ENCODE data around the gene RPL29. TPM values are rescaled to one million over a fixed set of nuclear protein-coding genes. Genes with fewer than 3 reads are reported as not detected.
"Not testable (repeated sequence)": the region's sequence is repeated elsewhere in the genome, so short reads cannot be mapped to it uniquely, and the experiment has no call there.

The RPL29 gene
- 588 TPM for total RNA-seq (ENCODE audit: unreplicated experiment)
- long read RNA-seq, transcript RPL29-206 (3 exons, 880 nt), result minor isoform, 9 of 519 reads
- long read RNA-seq, transcript RPL29-209 (4 exons, 713 nt), result minor isoform, 6 of 519 reads
- long read RNA-seq, transcript RPL29-201 (4 exons, 723 nt), result major isoform, 443 of 519 reads
- long read RNA-seq, partial matches to known transcripts, result 47 of 519 reads
- long read RNA-seq, other reads (novel, unspliced or antisense), result 9 of 519 reads

GRCh38 chr3:51995346-51996163 lies at the start of gene RPL29:
Gene RPL29 (minus strand): TSS chr3:51995895. CDS start chr3:51995461, 434 bp downstream.
- H3K27me3 Mint-ChIP-seq (ENCODE audit: unreplicated experiment), result peaks cover 5% of the 10 kb centered on the region
- peaks cover 5% of the 10 kb centered on the region for H3K9me3 Mint-ChIP-seq (ENCODE audit: unreplicated experiment)
- H3K36me3 Mint-ChIP-seq (ENCODE audit: unreplicated experiment), result peaks cover 7% of the 10 kb centered on the region
- TF ChIP-seq CTCF (IDR thresholded peaks at IDR 0.05; ENCODE audit: partially characterized antibody, unreplicated experiment), result no peak
- DNase-seq, result peak; percentile 86
- peak within 1 kb of the TSS; percentile 98 for H3K4me3 Mint-ChIP-seq (ENCODE audit: unreplicated experiment)
- H3K27ac Mint-ChIP-seq (ENCODE audit: unreplicated experiment), result peak within 1 kb of the TSS; percentile 99
- peaks cover 3% of the 10 kb centered on the region for H3K4me1 Mint-ChIP-seq (ENCODE audit: low read depth, unreplicated experiment)

GRCh38 chr3:52044869-52045619 lies 49.3 kb upstream of the RPL29 start:
- peaks cover 5% of the 10 kb centered on the region for H3K9me3 Mint-ChIP-seq (ENCODE audit: unreplicated experiment)
- TF ChIP-seq CTCF (IDR thresholded peaks at IDR 0.05; ENCODE audit: partially characterized antibody, unreplicated experiment), result no peak
- H3K27ac Mint-ChIP-seq (ENCODE audit: unreplicated experiment), result peak overlapping the region; percentile 55
- H3K36me3 Mint-ChIP-seq (ENCODE audit: unreplicated experiment), result no peaks in the 10 kb centered on the region
- DNase-seq, result no peak
- no peak overlapping the region for H3K4me3 Mint-ChIP-seq (ENCODE audit: unreplicated experiment)
- peaks cover 22% of the 10 kb centered on the region for H3K4me1 Mint-ChIP-seq (ENCODE audit: low read depth, unreplicated experiment)
- H3K27me3 Mint-ChIP-seq (ENCODE audit: unreplicated experiment), result peaks cover 7% of the 10 kb centered on the region

GRCh38 chr3:52043750-52044149 lies 48.1 kb upstream of the RPL29 start:
- peaks cover 5% of the 10 kb centered on the region for H3K9me3 Mint-ChIP-seq (ENCODE audit: unreplicated experiment)
- TF ChIP-seq CTCF (IDR thresholded peaks at IDR 0.05; ENCODE audit: partially characterized antibody, unreplicated experiment), result no peak
- no peaks in the 10 kb centered on the region for H3K36me3 Mint-ChIP-seq (ENCODE audit: unreplicated experiment)
- no peak for DNase-seq
- peaks cover 22% of the 10 kb centered on the region for H3K4me1 Mint-ChIP-seq (ENCODE audit: low read depth, unreplicated experiment)
- H3K27ac Mint-ChIP-seq (ENCODE audit: unreplicated experiment), result no peak overlapping the region
- H3K27me3 Mint-ChIP-seq (ENCODE audit: unreplicated experiment), result peaks cover 7% of the 10 kb centered on the region
- no peak overlapping the region for H3K4me3 Mint-ChIP-seq (ENCODE audit: unreplicated experiment)

GRCh38 chr3:52043039-52043438 lies 47.3 kb upstream of the RPL29 start:
- H3K36me3 Mint-ChIP-seq (ENCODE audit: unreplicated experiment); H3K27ac Mint-ChIP-seq (ENCODE audit: unreplicated experiment); H3K4me3 Mint-ChIP-seq (ENCODE audit: unreplicated experiment); H3K9me3 Mint-ChIP-seq (ENCODE audit: unreplicated experiment); H3K27me3 Mint-ChIP-seq (ENCODE audit: unreplicated experiment); DNase-seq: not testable (repeated sequence)
- peaks cover 22% of the 10 kb centered on the region for H3K4me1 Mint-ChIP-seq (ENCODE audit: low read depth, unreplicated experiment)

- Mint-ChIP-seq H3K4me3 (ENCODE audit: unreplicated experiment) (peak overlapping the region; percentile 16), H3K27me3 (ENCODE audit: unreplicated experiment) (peaks cover 7% of the 10 kb centered on the region), H3K36me3 (ENCODE audit: unreplicated experiment) (no peaks in the 10 kb centered on the region), H3K9me3 (ENCODE audit: unreplicated experiment) (peaks cover 5% of the 10 kb centered on the region), H3K27ac (ENCODE audit: unreplicated experiment) (no peak overlapping the region), H3K4me1 (ENCODE audit: low read depth, unreplicated experiment) (peaks cover 23% of the 10 kb centered on the region)
- no peak for TF ChIP-seq CTCF (IDR thresholded peaks at IDR 0.05; ENCODE audit: partially characterized antibody, unreplicated experiment)
- DNase-seq, result no peak
Observed at GRCh38 chr3:52041118-52041731, 45.5 kb upstream of the RPL29 start.

Data from glutamatergic neuron (in vitro differentiated cells).